OCI-LY1 (cell line): ENCODE results near the gene IER3.

ENCODE experiments used
- H2AFZ ChIP-seq: fragments of 200-600 bp; sonication (generic), shearing (Covaris generic); 2 replicates; pipeline ENCODE4 v1.6.0; 2014; ENCODE audit warnings: antibody characterized with exemption, mild to moderate bottlenecking, low read length
- H3F3A ChIP-seq: fragments of 200-600 bp; sonication (generic), shearing (Covaris generic); 2 replicates; pipeline ENCODE4 v1.6.0; 2014; ENCODE audit warnings: mild to moderate bottlenecking, antibody characterized with exemption, low read length, moderate library complexity; ENCODE audit not compliant: insufficient read depth
- H3K27ac ChIP-seq: fragments of 200-600 bp; sonication (generic); 2 replicates; pipeline ENCODE4 v1.5.1; 2014; ENCODE audit warnings: low read length, mixed run types, mild to moderate bottlenecking, low read depth; ENCODE audit not compliant: poor library complexity, severe bottlenecking
- H3K27me3 ChIP-seq: fragments of 200-600 bp; sonication (generic); 2 replicates; pipeline ENCODE4 v1.6.0; 2014; ENCODE audit warnings: antibody characterized with exemption, mild to moderate bottlenecking, low read length, moderate library complexity; ENCODE audit not compliant: insufficient read depth
- H3K36me3 ChIP-seq: fragments of 200-600 bp; sonication (generic); 2 replicates; pipeline ENCODE4 v1.6.1; 2014; ENCODE audit warnings: mild to moderate bottlenecking, antibody characterized with exemption, low read length, moderate library complexity, mixed read lengths; ENCODE audit not compliant: insufficient read depth
- H3K4me1 ChIP-seq: fragments of 200-600 bp; sonication (generic); 2 replicates; pipeline ENCODE4 v1.5.1; 2014; ENCODE audit warnings: mild to moderate bottlenecking, low read length, moderate library complexity; ENCODE audit not compliant: insufficient read depth, severe bottlenecking
- H3K4me2 ChIP-seq: fragments of 200-600 bp; sonication (generic), shearing (Covaris generic); 2 replicates; pipeline ENCODE4 v1.6.1; 2014; ENCODE audit warnings: low read length
- H3K4me3 ChIP-seq: fragments of 200-600 bp; sonication (generic); 2 replicates; pipeline ENCODE4 v1.5.1; 2014; ENCODE audit warnings: low read length, low read depth, mild to moderate bottlenecking, mixed read lengths; ENCODE audit not compliant: poor library complexity, severe bottlenecking
- H3K79me2 ChIP-seq: fragments of 200-600 bp; shearing (Covaris generic); 2 replicates; pipeline ENCODE4 v1.6.1; 2016; ENCODE audit warnings: mixed run types, low read length, mixed read lengths; ENCODE audit not compliant: insufficient read depth
- H3K9ac ChIP-seq: fragments of 200-600 bp; sonication (generic), shearing (Covaris generic); 2 replicates; pipeline ENCODE4 v1.6.1; 2014; ENCODE audit warnings: mild to moderate bottlenecking, low read length, mixed read lengths
- H3K9me2 ChIP-seq: fragments of 200-600 bp; sonication (generic), shearing (Covaris generic); 2 replicates; pipeline ENCODE4 v1.6.1; 2014; ENCODE audit warnings: low read depth, mild to moderate bottlenecking, low read length, mixed read lengths
- H3K9me3 ChIP-seq: fragments of 200-600 bp; shearing (Covaris generic); 2 replicates; pipeline ENCODE4 v1.6.1; 2014; ENCODE audit warnings: low read length, mixed read lengths
- H4K20me1 ChIP-seq: fragments of 200-600 bp; sonication (generic), shearing (Covaris generic); 2 replicates; pipeline ENCODE4 v1.6.0; 2016; ENCODE audit warnings: mild to moderate bottlenecking, low read length; ENCODE audit not compliant: insufficient read depth
- EZH2 ChIP-seq: fragments of 200-600 bp; sonication (generic), shearing (Covaris generic); IDR thresholded peaks from 2 replicates; pipeline ENCODE4 v1.8.0; 2017; ENCODE audit warnings: borderline replicate concordance, mixed run types, mild to moderate bottlenecking, antibody characterized with exemption, low read length, moderate library complexity, mixed read lengths
- TF ChIP-seq, protein P1 (sequence below): fragments of 200-600 bp; sonication (generic), shearing (Covaris generic); IDR thresholded peaks from 2 replicates; pipeline ENCODE4 v1.5.1; 2017; ENCODE audit warnings: mild to moderate bottlenecking, antibody characterized with exemption, low read length, moderate library complexity, mixed read lengths

Gene IER3

DNA sequence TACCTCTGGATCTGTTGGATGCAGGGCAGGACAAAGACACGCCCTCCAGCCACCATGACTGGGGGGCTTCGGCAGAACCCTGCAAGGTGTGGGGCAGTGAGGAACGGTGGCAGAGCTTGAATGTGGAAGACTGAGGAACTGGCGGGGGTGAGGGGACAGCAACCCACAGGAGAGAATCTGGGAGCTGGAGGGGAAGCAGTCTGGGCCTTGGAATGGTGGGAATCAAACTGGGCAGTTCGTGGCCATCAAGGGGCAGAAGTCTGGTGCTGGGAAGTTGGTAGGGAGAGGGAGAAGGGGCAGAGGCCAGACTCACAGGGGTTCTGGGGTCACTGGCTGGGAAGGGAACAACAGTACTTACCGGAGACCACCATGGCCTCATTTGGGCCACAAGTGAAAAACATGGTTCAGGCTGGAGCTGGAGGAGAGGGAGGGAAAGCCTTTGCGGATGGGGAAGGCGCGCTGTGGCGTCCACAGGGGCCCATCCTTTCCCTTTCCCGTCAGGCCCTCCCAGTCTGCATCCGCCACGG is 2.5 kb downstream of the IER3 start:
- no peaks in the 10 kb centered on the region for H3K79me2 ChIP-seq
- H3K4me3 ChIP-seq = peak overlapping the region; percentile 86
- no peaks in the 10 kb centered on the region for H3K9me3 ChIP-seq
- peaks cover 32% of the 10 kb centered on the region for H3K4me1 ChIP-seq
- peak overlapping the region; percentile 15 for H3K27ac ChIP-seq
- H3K9ac ChIP-seq = peak overlapping the region; percentile 84
- no peaks in the 10 kb centered on the region for H4K20me1 ChIP-seq
- H3K9me2 ChIP-seq = no peaks in the 10 kb centered on the region
- H3K36me3 ChIP-seq = peaks cover 35% of the 10 kb centered on the region
- no peak overlapping the region for H2AFZ ChIP-seq
- TF ChIP-seq, protein P1, sequence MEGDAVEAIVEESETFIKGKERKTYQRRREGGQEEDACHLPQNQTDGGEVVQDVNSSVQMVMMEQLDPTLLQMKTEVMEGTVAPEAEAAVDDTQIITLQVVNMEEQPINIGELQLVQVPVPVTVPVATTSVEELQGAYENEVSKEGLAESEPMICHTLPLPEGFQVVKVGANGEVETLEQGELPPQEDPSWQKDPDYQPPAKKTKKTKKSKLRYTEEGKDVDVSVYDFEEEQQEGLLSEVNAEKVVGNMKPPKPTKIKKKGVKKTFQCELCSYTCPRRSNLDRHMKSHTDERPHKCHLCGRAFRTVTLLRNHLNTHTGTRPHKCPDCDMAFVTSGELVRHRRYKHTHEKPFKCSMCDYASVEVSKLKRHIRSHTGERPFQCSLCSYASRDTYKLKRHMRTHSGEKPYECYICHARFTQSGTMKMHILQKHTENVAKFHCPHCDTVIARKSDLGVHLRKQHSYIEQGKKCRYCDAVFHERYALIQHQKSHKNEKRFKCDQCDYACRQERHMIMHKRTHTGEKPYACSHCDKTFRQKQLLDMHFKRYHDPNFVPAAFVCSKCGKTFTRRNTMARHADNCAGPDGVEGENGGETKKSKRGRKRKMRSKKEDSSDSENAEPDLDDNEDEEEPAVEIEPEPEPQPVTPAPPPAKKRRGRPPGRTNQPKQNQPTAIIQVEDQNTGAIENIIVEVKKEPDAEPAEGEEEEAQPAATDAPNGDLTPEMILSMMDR = no peak
- no peak for TF ChIP-seq EZH2
- no peaks in the 10 kb centered on the region; the same call in 1 of the 2 replicates for H3K27me3 ChIP-seq
- H3K4me2 ChIP-seq = peak overlapping the region; percentile 73
- H3F3A ChIP-seq = no peaks in the 10 kb centered on the region

DNA sequence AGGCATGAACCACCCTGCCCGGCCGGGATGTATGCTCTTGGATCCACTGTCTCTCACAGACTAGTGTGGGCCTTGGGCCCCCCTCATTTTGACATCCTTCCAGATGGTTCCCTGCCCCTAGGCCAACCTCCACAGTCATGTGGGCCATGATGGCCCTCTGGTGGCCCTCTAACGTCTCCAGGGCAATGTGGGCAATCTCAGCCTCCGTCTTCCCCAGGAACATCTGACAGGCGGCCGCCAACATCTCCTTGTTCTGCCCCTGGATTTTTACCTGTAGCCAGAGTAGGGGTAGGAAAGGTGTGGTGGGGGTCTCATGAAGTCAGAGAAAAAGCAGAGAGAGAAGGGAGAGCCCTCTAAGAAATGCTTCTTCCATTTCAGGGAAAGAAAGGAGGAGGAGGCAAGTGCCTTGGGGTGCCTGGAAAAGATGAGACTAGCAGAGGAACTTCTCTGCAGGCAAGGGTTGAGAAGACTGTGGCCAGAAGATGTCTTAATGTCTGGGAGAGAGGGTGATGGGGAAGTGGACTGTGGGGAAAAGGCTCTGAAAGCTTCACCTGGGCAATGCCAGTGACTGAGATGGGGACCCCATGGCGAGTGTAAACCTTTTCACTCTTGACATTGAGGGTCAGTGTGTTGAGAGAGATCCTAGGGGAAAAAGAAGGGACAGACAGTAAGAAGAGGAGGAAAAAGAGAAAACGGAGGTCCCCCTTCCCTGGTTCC is 3.1 kb downstream of the IER3 start:
- peak overlapping the region; percentile 73 for H3K4me2 ChIP-seq
- H3K9ac ChIP-seq = peak overlapping the region; percentile 84
- H3K36me3 ChIP-seq = peaks cover 37% of the 10 kb centered on the region
- TF ChIP-seq, protein P1 = no peak
- no peak for TF ChIP-seq EZH2
- H3K27me3 ChIP-seq = no peaks in the 10 kb centered on the region; the same call in 1 of the 2 replicates
- H3K9me3 ChIP-seq = no peaks in the 10 kb centered on the region
- peaks cover 34% of the 10 kb centered on the region for H3K4me1 ChIP-seq
- no peaks in the 10 kb centered on the region for H3F3A ChIP-seq
- peak overlapping the region; percentile 15 for H3K27ac ChIP-seq
- H3K9me2 ChIP-seq = no peaks in the 10 kb centered on the region
- H2AFZ ChIP-seq = no peak overlapping the region
- no peaks in the 10 kb centered on the region for H3K79me2 ChIP-seq
- no peaks in the 10 kb centered on the region for H4K20me1 ChIP-seq
- H3K4me3 ChIP-seq = peak overlapping the region; percentile 86

DNA sequence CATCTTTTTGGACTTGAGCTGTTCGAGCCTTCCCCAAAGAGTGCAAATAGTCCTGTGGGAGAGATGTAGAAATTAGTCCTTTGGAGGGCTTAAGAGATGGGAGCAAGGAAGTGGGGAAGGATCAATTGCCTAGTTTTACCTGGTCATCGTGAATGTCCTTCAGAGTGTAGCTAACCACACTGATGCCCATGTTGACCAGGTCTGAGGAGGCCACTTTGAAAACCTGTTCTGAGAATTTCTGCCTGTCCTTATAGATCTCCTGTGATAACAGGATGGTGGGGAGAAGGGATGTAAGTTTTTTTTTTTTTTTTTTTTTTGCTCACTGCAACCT is 3.8 kb downstream of the IER3 start:
- H3K36me3 ChIP-seq = peaks cover 43% of the 10 kb centered on the region
- no peak overlapping the region for H3K27ac ChIP-seq
- no peaks in the 10 kb centered on the region for H4K20me1 ChIP-seq
- H3K4me1 ChIP-seq = peaks cover 40% of the 10 kb centered on the region
- H3K4me3 ChIP-seq = no peak overlapping the region
- no peaks in the 10 kb centered on the region for H3K9me3 ChIP-seq
- H3K9ac ChIP-seq = no peak overlapping the region
- H3K79me2 ChIP-seq = no peaks in the 10 kb centered on the region
- no peak overlapping the region for H3K4me2 ChIP-seq
- H2AFZ ChIP-seq = no peak overlapping the region
- no peaks in the 10 kb centered on the region; the same call in 1 of the 2 replicates for H3K27me3 ChIP-seq
- no peak for TF ChIP-seq EZH2
- TF ChIP-seq, protein P1 = no peak
- H3F3A ChIP-seq = no peaks in the 10 kb centered on the region
- no peaks in the 10 kb centered on the region for H3K9me2 ChIP-seq
